OCI-LY1 (cell line): ENCODE results near the gene PRSS38.

ENCODE experiments used
- H2AFZ ChIP-seq: fragments of 200-600 bp; sonication (generic), shearing (Covaris generic); 2 replicates; pipeline ENCODE4 v1.6.0; 2014; ENCODE audit warnings: antibody characterized with exemption, mild to moderate bottlenecking, low read length
- H3F3A ChIP-seq: fragments of 200-600 bp; sonication (generic), shearing (Covaris generic); 2 replicates; pipeline ENCODE4 v1.6.0; 2014; ENCODE audit warnings: mild to moderate bottlenecking, antibody characterized with exemption, low read length, moderate library complexity; ENCODE audit not compliant: insufficient read depth
- H3K27ac ChIP-seq: fragments of 200-600 bp; sonication (generic); 2 replicates; pipeline ENCODE4 v1.5.1; 2014; ENCODE audit warnings: low read length, mixed run types, mild to moderate bottlenecking, low read depth; ENCODE audit not compliant: poor library complexity, severe bottlenecking
- H3K27me3 ChIP-seq: fragments of 200-600 bp; sonication (generic); 2 replicates; pipeline ENCODE4 v1.6.0; 2014; ENCODE audit warnings: antibody characterized with exemption, mild to moderate bottlenecking, low read length, moderate library complexity; ENCODE audit not compliant: insufficient read depth
- H3K36me3 ChIP-seq: fragments of 200-600 bp; sonication (generic); 2 replicates; pipeline ENCODE4 v1.6.1; 2014; ENCODE audit warnings: mild to moderate bottlenecking, antibody characterized with exemption, low read length, moderate library complexity, mixed read lengths; ENCODE audit not compliant: insufficient read depth
- H3K4me1 ChIP-seq: fragments of 200-600 bp; sonication (generic); 2 replicates; pipeline ENCODE4 v1.5.1; 2014; ENCODE audit warnings: mild to moderate bottlenecking, low read length, moderate library complexity; ENCODE audit not compliant: insufficient read depth, severe bottlenecking
- H3K4me2 ChIP-seq: fragments of 200-600 bp; sonication (generic), shearing (Covaris generic); 2 replicates; pipeline ENCODE4 v1.6.1; 2014; ENCODE audit warnings: low read length
- H3K4me3 ChIP-seq: fragments of 200-600 bp; sonication (generic); 2 replicates; pipeline ENCODE4 v1.5.1; 2014; ENCODE audit warnings: low read length, low read depth, mild to moderate bottlenecking, mixed read lengths; ENCODE audit not compliant: poor library complexity, severe bottlenecking
- H3K79me2 ChIP-seq: fragments of 200-600 bp; shearing (Covaris generic); 2 replicates; pipeline ENCODE4 v1.6.1; 2016; ENCODE audit warnings: mixed run types, low read length, mixed read lengths; ENCODE audit not compliant: insufficient read depth
- H3K9ac ChIP-seq: fragments of 200-600 bp; sonication (generic), shearing (Covaris generic); 2 replicates; pipeline ENCODE4 v1.6.1; 2014; ENCODE audit warnings: mild to moderate bottlenecking, low read length, mixed read lengths
- H3K9me2 ChIP-seq: fragments of 200-600 bp; sonication (generic), shearing (Covaris generic); 2 replicates; pipeline ENCODE4 v1.6.1; 2014; ENCODE audit warnings: low read depth, mild to moderate bottlenecking, low read length, mixed read lengths
- H3K9me3 ChIP-seq: fragments of 200-600 bp; shearing (Covaris generic); 2 replicates; pipeline ENCODE4 v1.6.1; 2014; ENCODE audit warnings: low read length, mixed read lengths
- H4K20me1 ChIP-seq: fragments of 200-600 bp; sonication (generic), shearing (Covaris generic); 2 replicates; pipeline ENCODE4 v1.6.0; 2016; ENCODE audit warnings: mild to moderate bottlenecking, low read length; ENCODE audit not compliant: insufficient read depth
- EZH2 ChIP-seq: fragments of 200-600 bp; sonication (generic), shearing (Covaris generic); IDR thresholded peaks from 2 replicates; pipeline ENCODE4 v1.8.0; 2017; ENCODE audit warnings: borderline replicate concordance, mixed run types, mild to moderate bottlenecking, antibody characterized with exemption, low read length, moderate library complexity, mixed read lengths
- TF ChIP-seq, protein P1 (sequence below): fragments of 200-600 bp; sonication (generic), shearing (Covaris generic); IDR thresholded peaks from 2 replicates; pipeline ENCODE4 v1.5.1; 2017; ENCODE audit warnings: mild to moderate bottlenecking, antibody characterized with exemption, low read length, moderate library complexity, mixed read lengths

The PRSS38 gene

GRCh38 chr1:227769047-227769935 lies 46.2 kb upstream of the PRSS38 start:
- Histone ChIP-seq H3K27ac (no peak overlapping the region), H4K20me1 (no peaks in the 10 kb centered on the region)

DNA sequence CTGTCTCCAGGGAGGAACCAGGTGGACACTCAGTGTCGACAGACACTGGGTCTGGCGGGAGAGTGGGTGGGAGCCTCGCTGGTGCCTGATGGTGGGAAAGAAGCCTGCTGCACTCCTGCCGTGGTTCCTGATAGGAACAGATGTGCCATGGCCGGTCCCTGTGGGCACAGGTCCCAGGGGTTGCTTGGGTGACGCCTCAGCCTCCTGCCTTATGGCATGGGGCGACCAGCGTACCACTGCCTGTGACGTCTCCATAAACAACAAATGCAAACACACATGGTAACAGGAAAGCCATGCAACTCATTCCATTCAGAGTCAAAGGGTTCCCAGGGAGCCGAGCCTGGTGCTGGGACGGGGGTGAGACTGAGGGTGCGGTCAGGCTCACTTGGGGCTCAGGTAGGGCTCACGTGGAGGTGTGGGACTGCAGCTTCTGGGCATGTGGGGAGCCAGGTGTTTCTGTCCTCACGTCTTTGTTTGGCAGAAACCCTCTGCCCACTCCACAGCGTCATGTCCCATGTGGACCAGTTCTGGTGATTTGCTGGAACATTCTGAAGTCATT lies 45.5 kb upstream of the PRSS38 start:
- H3K79me2 ChIP-seq, result no peaks in the 10 kb centered on the region
- no peak overlapping the region for H2AFZ ChIP-seq
- H3K9ac ChIP-seq, result no peak overlapping the region
- no peaks in the 10 kb centered on the region for H4K20me1 ChIP-seq
- no peaks in the 10 kb centered on the region for H3K27me3 ChIP-seq
- H3K36me3 ChIP-seq, result peaks cover 27% of the 10 kb centered on the region
- H3K4me2 ChIP-seq, result no peak overlapping the region
- H3K4me1 ChIP-seq, result no peaks in the 10 kb centered on the region
- H3K27ac ChIP-seq, result no peak overlapping the region
- no peaks in the 10 kb centered on the region for H3K9me2 ChIP-seq
- no peaks in the 10 kb centered on the region for H3K9me3 ChIP-seq
- no peak overlapping the region for H3K4me3 ChIP-seq
- TF ChIP-seq EZH2, result no peak
- TF ChIP-seq, protein P1, sequence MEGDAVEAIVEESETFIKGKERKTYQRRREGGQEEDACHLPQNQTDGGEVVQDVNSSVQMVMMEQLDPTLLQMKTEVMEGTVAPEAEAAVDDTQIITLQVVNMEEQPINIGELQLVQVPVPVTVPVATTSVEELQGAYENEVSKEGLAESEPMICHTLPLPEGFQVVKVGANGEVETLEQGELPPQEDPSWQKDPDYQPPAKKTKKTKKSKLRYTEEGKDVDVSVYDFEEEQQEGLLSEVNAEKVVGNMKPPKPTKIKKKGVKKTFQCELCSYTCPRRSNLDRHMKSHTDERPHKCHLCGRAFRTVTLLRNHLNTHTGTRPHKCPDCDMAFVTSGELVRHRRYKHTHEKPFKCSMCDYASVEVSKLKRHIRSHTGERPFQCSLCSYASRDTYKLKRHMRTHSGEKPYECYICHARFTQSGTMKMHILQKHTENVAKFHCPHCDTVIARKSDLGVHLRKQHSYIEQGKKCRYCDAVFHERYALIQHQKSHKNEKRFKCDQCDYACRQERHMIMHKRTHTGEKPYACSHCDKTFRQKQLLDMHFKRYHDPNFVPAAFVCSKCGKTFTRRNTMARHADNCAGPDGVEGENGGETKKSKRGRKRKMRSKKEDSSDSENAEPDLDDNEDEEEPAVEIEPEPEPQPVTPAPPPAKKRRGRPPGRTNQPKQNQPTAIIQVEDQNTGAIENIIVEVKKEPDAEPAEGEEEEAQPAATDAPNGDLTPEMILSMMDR, result no peak
- H3F3A ChIP-seq, result no peaks in the 10 kb centered on the region

More at GRCh38 chr1:227769047-227769935, 46.2 kb upstream of the PRSS38 start:
- H2AFZ ChIP-seq, result no peak overlapping the region
- H3K36me3 ChIP-seq, result peaks cover 27% of the 10 kb centered on the region
- no peaks in the 10 kb centered on the region for H3F3A ChIP-seq
- TF ChIP-seq, protein P1, result no peak
- no peak for TF ChIP-seq EZH2
- H3K9ac ChIP-seq, result no peak overlapping the region
- no peak overlapping the region for H3K4me2 ChIP-seq
- no peak overlapping the region for H3K4me3 ChIP-seq
- H3K27me3 ChIP-seq, result no peaks in the 10 kb centered on the region
- H3K4me1 ChIP-seq, result no peaks in the 10 kb centered on the region
- no peaks in the 10 kb centered on the region for H3K9me3 ChIP-seq
- no peaks in the 10 kb centered on the region for H3K79me2 ChIP-seq
- no peaks in the 10 kb centered on the region for H3K9me2 ChIP-seq

DNA sequence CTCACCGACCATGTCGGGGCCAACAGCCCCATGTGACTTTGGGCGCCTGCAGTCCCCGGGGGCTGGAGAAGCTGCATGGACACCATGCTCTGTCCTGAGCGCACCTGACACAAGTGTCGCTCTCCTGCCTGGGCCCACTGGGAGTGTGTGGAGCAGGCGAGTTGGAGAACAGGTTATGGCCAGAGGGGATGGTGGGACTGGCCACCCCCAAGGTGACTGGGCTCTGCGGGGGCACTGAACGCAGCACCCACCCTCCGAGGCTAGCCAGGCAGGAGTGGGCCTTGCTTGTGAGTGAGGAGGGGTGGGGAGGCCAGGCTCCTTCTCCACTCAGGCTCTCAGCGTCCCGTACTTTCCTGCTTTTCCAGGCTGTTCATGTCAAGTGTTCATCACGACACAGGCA lies 44.7 kb upstream of the PRSS38 start:
- H3K4me3 ChIP-seq, result no peak overlapping the region

More for the DNA sequence above, 44.7 kb upstream of the PRSS38 start:
- Histone ChIP-seq H2AFZ (no peak overlapping the region), H3K27ac (no peak overlapping the region), H3K9me2 (no peaks in the 10 kb centered on the region), H3K9ac (no peak overlapping the region), H3K4me1 (no peaks in the 10 kb centered on the region), H3K36me3 (peaks cover 27% of the 10 kb centered on the region), H3K9me3 (no peaks in the 10 kb centered on the region), H3F3A (no peaks in the 10 kb centered on the region), H4K20me1 (no peaks in the 10 kb centered on the region), H3K4me2 (no peak overlapping the region), H3K27me3 (no peaks in the 10 kb centered on the region), H3K79me2 (no peaks in the 10 kb centered on the region)
- TF ChIP-seq EZH2, result no peak
